Measurements from ENCODE around the gene DSCAM.
"Not testable (repeated sequence)": the region's sequence is repeated elsewhere in the genome, so short reads cannot be mapped to it uniquely, and the experiment has no call there.

Gene DSCAM

GRCh38 chr21:40282912-40283886 is 563.8 kb downstream of the DSCAM start:
- no peak for DNase-seq

GRCh38 chr21:40278345-40278744 is 568.6 kb downstream of the DSCAM start:
- no peak for DNase-seq

GRCh38 chr21:40276001-40276400 is 571.0 kb downstream of the DSCAM start:
- no peak for DNase-seq

- DNase-seq = no peak
Measured at GRCh38 chr21:40272037-40272436, 574.9 kb downstream of the DSCAM start.

- DNase-seq = no peak
Measured at GRCh38 chr21:40271164-40271563, 575.8 kb downstream of the DSCAM start.

GRCh38 chr21:40270047-40270446 is 576.9 kb downstream of the DSCAM start:
- DNase-seq = no peak

GRCh38 chr21:40269239-40269638 is 577.7 kb downstream of the DSCAM start:
- no peak for DNase-seq

- DNase-seq = not testable (repeated sequence)
Measured at GRCh38 chr21:40258456-40258855, 588.5 kb downstream of the DSCAM start.

GRCh38 chr21:40257342-40257741 is 589.6 kb downstream of the DSCAM start:
- no peak for DNase-seq

GRCh38 chr21:40255518-40256444 is 591.2 kb downstream of the DSCAM start:
- DNase-seq = no peak

GRCh38 chr21:40254540-40255465 is 592.2 kb downstream of the DSCAM start:
- no peak for DNase-seq

GRCh38 chr21:40253112-40253511 is 593.8 kb downstream of the DSCAM start:
- DNase-seq = no peak

- no peak for DNase-seq
Measured at GRCh38 chr21:40250514-40251294, 596.3 kb downstream of the DSCAM start.

- no peak for DNase-seq
Measured at GRCh38 chr21:40244981-40245380, 602.0 kb downstream of the DSCAM start.

- DNase-seq = no peak
Measured at GRCh38 chr21:40243685-40244084, 603.3 kb downstream of the DSCAM start.

GRCh38 chr21:40242586-40243265 is 604.2 kb downstream of the DSCAM start:
- no peak for DNase-seq

GRCh38 chr21:40235528-40235927 is 611.4 kb downstream of the DSCAM start:
- DNase-seq = no peak

GRCh38 chr21:40231979-40232378 is 615.0 kb downstream of the DSCAM start:
- no peak for DNase-seq

GRCh38 chr21:40227096-40227495 is 619.9 kb downstream of the DSCAM start:
- DNase-seq = no peak

- no peak for DNase-seq
Measured at GRCh38 chr21:40215941-40216340, 631.0 kb downstream of the DSCAM start.

GRCh38 chr21:40210251-40210650 is 636.7 kb downstream of the DSCAM start:
- no peak for DNase-seq
